OCI-LY7 (cell line): Measurements from ENCODE around the gene STX8.

Experiments
- CTCF ChIP-seq: fragments of 200-600 bp; sonication (generic); conservative IDR thresholded peaks from 2 replicates; pipeline ENCODE4 v1.5.1; 2014; ENCODE audit warnings: mild to moderate bottlenecking, antibody characterized with exemption, low read length, moderate library complexity, mixed read lengths
- EZH2phosphoT487 ChIP-seq: fragments of 200-600 bp; sonication (generic); IDR thresholded peaks from 2 replicates; pipeline ENCODE4 v1.6.1; 2018; ENCODE audit warnings: low read depth, borderline replicate concordance, mild to moderate bottlenecking, mixed run types, antibody characterized with exemption, low read length, moderate library complexity, mixed read lengths

- TF ChIP-seq CTCF, result no peak
- TF ChIP-seq EZH2phosphoT487, result no peak
Observed at GRCh38 chr17:9229826-9230201, 345.8 kb downstream of the STX8 start.
